WTC11 (cell line): ENCODE data around the gene RWDD1. TPM values are rescaled to one million over a fixed set of nuclear protein-coding genes. Genes with fewer than 3 reads are reported as not detected.

Experiments used
- ATAC-seq: fragments of 200-7000 bp; cut with Tn5 transposase; 2 replicates; pipeline ENCODE4 v1.10.0; 2021; ENCODE audit warnings: mild to moderate bottlenecking, moderate library complexity
- CTCF ChIA-PET: fragments of 300-600 bp; sonication (Branson Sonifier 250); formaldehyde crosslinking; loops from one replicate; lab custom pipeline; 2021; ENCODE audit warnings: antibody characterized with exemption; lab: Charles Lee
- POLR2A ChIA-PET: fragments of 350-600 bp; sonication (Branson Sonifier 250); formaldehyde crosslinking; loops from one replicate; lab custom pipeline; 2021; ENCODE audit warnings: antibody characterized with exemption; lab: Charles Lee
- DNase-seq: peaks from one replicate; pipeline ENCODE4 v3.0.0; 2021; ENCODE audit warnings: low spot score
- H3K27ac Mint-ChIP-seq: 2 replicates; pipeline ENCODE4 v1.8.0; 2021; ENCODE audit warnings: mixed read lengths
- H3K27me3 Mint-ChIP-seq: 2 replicates; pipeline ENCODE4 v1.8.0; 2021; ENCODE audit warnings: low read depth, mild to moderate bottlenecking, moderate library complexity, mixed read lengths
- H3K36me3 Mint-ChIP-seq: 2 replicates; pipeline ENCODE4 v1.8.0; 2021; ENCODE audit warnings: mixed read lengths
- H3K4me1 Mint-ChIP-seq: 2 replicates; pipeline ENCODE4 v1.8.0; 2022; ENCODE audit warnings: mixed read lengths
- H3K4me3 Mint-ChIP-seq: 2 replicates; pipeline ENCODE4 v1.8.0; 2021; ENCODE audit warnings: mild to moderate bottlenecking, moderate library complexity, mixed read lengths
- H3K9me3 Mint-ChIP-seq: 2 replicates; pipeline ENCODE4 v1.8.0; 2021; ENCODE audit warnings: mixed read lengths
- ATF1 ChIP-seq: sonication (generic); formaldehyde crosslinking; IDR thresholded peaks from 2 replicates; pipeline ENCODE4 v1.8.1; 2023; ENCODE audit warnings: mild to moderate bottlenecking, moderate library complexity, missing genetic modification reagents
- ATF3 ChIP-seq: sonication (generic); formaldehyde crosslinking; conservative IDR thresholded peaks from 2 replicates; pipeline ENCODE4 v1.8.1; 2022; ENCODE audit warnings: mild to moderate bottlenecking, missing genetic modification reagents
- CREB1 ChIP-seq: sonication (generic); formaldehyde crosslinking; IDR thresholded peaks from 2 replicates; pipeline ENCODE4 v1.8.0; 2023; ENCODE audit warnings: mild to moderate bottlenecking, missing genetic modification reagents
- EMX1 ChIP-seq: fragments of 250-450 bp; sonication (Bioruptor Pico); IDR thresholded peaks from 2 replicates; pipeline ENCODE4 v1.8.0; 2021; ENCODE audit warnings: mild to moderate bottlenecking
- FOXJ3 ChIP-seq: sonication (generic); formaldehyde crosslinking; IDR thresholded peaks from 2 replicates; pipeline ENCODE4 v1.9.0; 2021; ENCODE audit warnings: missing genetic modification reagents, mild to moderate bottlenecking, borderline replicate concordance
- GABPB1 ChIP-seq: sonication (generic); formaldehyde crosslinking; IDR thresholded peaks from 2 replicates; pipeline ENCODE4 v1.8.1; 2023; ENCODE audit warnings: mild to moderate bottlenecking, missing genetic modification reagents
- GRHL2 ChIP-seq: fragments of 250-450 bp; sonication (Bioruptor Pico); IDR thresholded peaks from 2 replicates; pipeline ENCODE4 v1.8.0; 2022; ENCODE audit warnings: mild to moderate bottlenecking, moderate library complexity; ENCODE audit not compliant: insufficient replicate concordance, severe bottlenecking
- IRF2 ChIP-seq: sonication (generic); formaldehyde crosslinking; IDR thresholded peaks from 2 replicates; pipeline ENCODE4 v1.8.0; 2022; ENCODE audit warnings: low read depth, missing genetic modification reagents, borderline replicate concordance
- JUN ChIP-seq: sonication (generic); formaldehyde crosslinking; IDR thresholded peaks from 2 replicates; pipeline ENCODE4 v1.8.0; 2023; ENCODE audit warnings: mild to moderate bottlenecking, missing genetic modification reagents
- MXD4 ChIP-seq: fragments of 250-450 bp; sonication (Bioruptor Pico); IDR thresholded peaks from 2 replicates; pipeline ENCODE4 v1.8.0; 2021; ENCODE audit warnings: mild to moderate bottlenecking, moderate library complexity, borderline replicate concordance
- MYBL2 ChIP-seq: sonication (generic); formaldehyde crosslinking; IDR thresholded peaks from 2 replicates; pipeline ENCODE4 v1.8.1; 2023; ENCODE audit warnings: mild to moderate bottlenecking, moderate library complexity, missing genetic modification reagents
- NFATC4 ChIP-seq: fragments of 250-450 bp; sonication (Bioruptor Pico); IDR thresholded peaks from 2 replicates; pipeline ENCODE4 v1.9.0; 2021; ENCODE audit warnings: mild to moderate bottlenecking
- NFYB ChIP-seq: sonication (generic); formaldehyde crosslinking; conservative IDR thresholded peaks from 2 replicates; pipeline ENCODE4 v1.8.0; 2022; ENCODE audit warnings: low read depth, missing genetic modification reagents
- NR1H2 ChIP-seq: sonication (generic); formaldehyde crosslinking; IDR thresholded peaks from 2 replicates; pipeline ENCODE4 v1.9.0; 2021; ENCODE audit warnings: mild to moderate bottlenecking, moderate library complexity, missing genetic modification reagents
- PRRX2 ChIP-seq: fragments of 250-450 bp; sonication (Bioruptor Pico); IDR thresholded peaks from 2 replicates; pipeline ENCODE4 v1.8.0; 2021; ENCODE audit warnings: mild to moderate bottlenecking
- TEAD4 ChIP-seq: sonication (generic); formaldehyde crosslinking; IDR thresholded peaks from 2 replicates; pipeline ENCODE4 v1.8.0; 2022; ENCODE audit warnings: mild to moderate bottlenecking, missing genetic modification reagents
- ZMAT4 ChIP-seq: fragments of 250-450 bp; sonication (Bioruptor Pico); IDR thresholded peaks from 2 replicates; pipeline ENCODE4 v1.9.0; 2021; ENCODE audit warnings: mild to moderate bottlenecking
- ZNF138 ChIP-seq: sonication (generic); formaldehyde crosslinking; conservative IDR thresholded peaks from 2 replicates; pipeline ENCODE4 v1.8.1; 2022; ENCODE audit warnings: mild to moderate bottlenecking, moderate library complexity, missing genetic modification reagents
- ZNF219 ChIP-seq: sonication (generic); formaldehyde crosslinking; IDR thresholded peaks from 2 replicates; pipeline ENCODE4 v1.8.0; 2023; ENCODE audit warnings: missing genetic modification reagents, mild to moderate bottlenecking, borderline replicate concordance
- ZNF396 ChIP-seq: fragments of 250-450 bp; sonication (Bioruptor Pico); IDR thresholded peaks from 2 replicates; pipeline ENCODE4 v1.8.0; 2021; ENCODE audit warnings: mild to moderate bottlenecking, moderate library complexity, borderline replicate concordance
- ZNF416 ChIP-seq: fragments of 250-450 bp; sonication (Bioruptor Pico); IDR thresholded peaks from 2 replicates; pipeline ENCODE4 v1.9.0; 2021; ENCODE audit warnings: mild to moderate bottlenecking, inconsistent platforms
- ZNF671 ChIP-seq: fragments of 250-450 bp; sonication (Bioruptor Pico); IDR thresholded peaks from 2 replicates; pipeline ENCODE4 v1.8.0; 2021; ENCODE audit warnings: mild to moderate bottlenecking
- total RNA-seq: library from RNA; stranded (reverse); gene quantifications from 3 replicates; pipeline ENCODE4 v1.2.3, GENCODE V29; 2021
- TF ChIP-seq, protein P1 (sequence below): sonication (generic); formaldehyde crosslinking; IDR thresholded peaks from 2 replicates; pipeline ENCODE4 v1.8.1; 2023; ENCODE audit warnings: mild to moderate bottlenecking, missing genetic modification reagents, moderate library complexity
- TF ChIP-seq, protein P2 (sequence below): sonication (generic); formaldehyde crosslinking; IDR thresholded peaks from 2 replicates; pipeline ENCODE4 v1.8.1; 2022; ENCODE audit warnings: mild to moderate bottlenecking, missing genetic modification reagents, moderate library complexity, borderline replicate concordance
- TF ChIP-seq, protein P3 (sequence below): sonication (generic); formaldehyde crosslinking; IDR thresholded peaks from 2 replicates; pipeline ENCODE4 v1.8.0; 2022; ENCODE audit warnings: mild to moderate bottlenecking, missing genetic modification reagents

The RWDD1 gene
- total RNA-seq, 1 experiment from 2014 or later = 33.8 TPM

- no peak for TF ChIP-seq IRF2 (CRISPR knock-in tag)
- no peak for TF ChIP-seq MXD4 (CRISPR knock-in tag)
- no peak for TF ChIP-seq ATF3
- no peak for TF ChIP-seq PRRX2 (CRISPR knock-in tag)
- TF ChIP-seq CREB1 (CRISPR knock-in tag) = no peak
- TF ChIP-seq NFYB (CRISPR knock-in tag) = no peak
- TF ChIP-seq, all 79 proteins: peak for 0
These were observed 858 bp downstream of the RWDD1 start (continued) for GRCh38 chr6:116572162-116572561.

DNA sequence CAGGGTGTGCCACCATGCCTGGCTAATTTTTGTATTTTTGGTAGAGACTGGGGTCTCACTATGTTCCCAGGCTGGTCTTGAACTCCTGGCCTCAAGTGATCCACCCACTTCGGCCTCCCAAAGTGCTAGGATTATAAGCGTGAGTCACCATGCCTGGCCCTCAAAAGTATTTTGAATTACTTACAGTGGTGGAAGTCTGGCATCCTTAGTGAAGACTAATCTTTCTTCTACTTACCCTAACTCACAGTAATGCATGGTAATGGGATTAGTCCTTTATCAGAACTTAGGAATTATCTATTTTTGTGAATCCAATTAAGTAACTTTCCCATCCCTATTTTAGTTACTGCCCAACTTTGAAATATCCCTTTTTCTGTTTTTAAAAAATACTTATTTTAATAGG lies 3.9 kb downstream of the RWDD1 start:
- Mint-ChIP-seq H3K4me3 (no peak overlapping the region), H3K9me3 (no peaks in the 10 kb centered on the region), H3K36me3 (no peaks in the 10 kb centered on the region; the same call in 1 of the 2 replicates), H3K4me1 (peaks cover 10% of the 10 kb centered on the region), H3K27ac (no peak overlapping the region), H3K27me3 (no peaks in the 10 kb centered on the region)
- POLR2A ChIA-PET = no interaction called here
- no peak for DNase-seq
- CTCF ChIA-PET = no interaction called here
- no peak for ATAC-seq
- no peak for TF ChIP-seq TEAD4 (CRISPR knock-in tag)
- TF ChIP-seq ZMAT4 (CRISPR knock-in tag) = no peak

GRCh38 chr6:116577486-116577885 lies 6.2 kb downstream of the RWDD1 start:
- H3K27me3 Mint-ChIP-seq = no peaks in the 10 kb centered on the region
- H3K27ac Mint-ChIP-seq = peak overlapping the region; percentile 19; the same call in 1 of the 2 replicates
- no peak for ATAC-seq
- peaks cover 5% of the 10 kb centered on the region for H3K4me1 Mint-ChIP-seq
- no peaks in the 10 kb centered on the region for H3K36me3 Mint-ChIP-seq
- TF ChIP-seq NFATC4 (CRISPR knock-in tag) (no peak), ATF1 (no peak), ZNF671 (CRISPR knock-in tag) (no peak)
- DNase-seq = no peak
- no peak overlapping the region for H3K4me3 Mint-ChIP-seq
- CTCF ChIA-PET = no interaction called here
- no peaks in the 10 kb centered on the region for H3K9me3 Mint-ChIP-seq
- POLR2A ChIA-PET = no interaction called here

GRCh38 chr6:116578335-116578734 lies 7.0 kb downstream of the RWDD1 start:
- Mint-ChIP-seq H3K36me3 (no peaks in the 10 kb centered on the region), H3K9me3 (no peaks in the 10 kb centered on the region), H3K27ac (no peak overlapping the region), H3K27me3 (no peaks in the 10 kb centered on the region), H3K4me1 (no peaks in the 10 kb centered on the region), H3K4me3 (no peak overlapping the region)
- DNase-seq = no peak
- CTCF ChIA-PET = no interaction called here
- ATAC-seq = no peak
- POLR2A ChIA-PET = no interaction called here
- TF ChIP-seq EMX1 (CRISPR knock-in tag) = no peak
- TF ChIP-seq, protein P1, sequence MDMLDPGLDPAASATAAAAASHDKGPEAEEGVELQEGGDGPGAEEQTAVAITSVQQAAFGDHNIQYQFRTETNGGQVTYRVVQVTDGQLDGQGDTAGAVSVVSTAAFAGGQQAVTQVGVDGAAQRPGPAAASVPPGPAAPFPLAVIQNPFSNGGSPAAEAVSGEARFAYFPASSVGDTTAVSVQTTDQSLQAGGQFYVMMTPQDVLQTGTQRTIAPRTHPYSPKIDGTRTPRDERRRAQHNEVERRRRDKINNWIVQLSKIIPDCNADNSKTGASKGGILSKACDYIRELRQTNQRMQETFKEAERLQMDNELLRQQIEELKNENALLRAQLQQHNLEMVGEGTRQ (CRISPR knock-in tag) = no peak
- no peak for TF ChIP-seq GRHL2
- TF ChIP-seq ZNF219 (CRISPR knock-in tag) = no peak
- TF ChIP-seq FOXJ3 (CRISPR knock-in tag) = no peak
- no peak for TF ChIP-seq ZNF396 (CRISPR knock-in tag)
- TF ChIP-seq IRF2 (CRISPR knock-in tag) = no peak
- TF ChIP-seq ZNF138 = no peak
- TF ChIP-seq, protein P2, sequence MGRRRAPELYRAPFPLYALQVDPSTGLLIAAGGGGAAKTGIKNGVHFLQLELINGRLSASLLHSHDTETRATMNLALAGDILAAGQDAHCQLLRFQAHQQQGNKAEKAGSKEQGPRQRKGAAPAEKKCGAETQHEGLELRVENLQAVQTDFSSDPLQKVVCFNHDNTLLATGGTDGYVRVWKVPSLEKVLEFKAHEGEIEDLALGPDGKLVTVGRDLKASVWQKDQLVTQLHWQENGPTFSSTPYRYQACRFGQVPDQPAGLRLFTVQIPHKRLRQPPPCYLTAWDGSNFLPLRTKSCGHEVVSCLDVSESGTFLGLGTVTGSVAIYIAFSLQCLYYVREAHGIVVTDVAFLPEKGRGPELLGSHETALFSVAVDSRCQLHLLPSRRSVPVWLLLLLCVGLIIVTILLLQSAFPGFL (CRISPR knock-in tag) = no peak
- TF ChIP-seq JUN (CRISPR knock-in tag) = no peak
- no peak for TF ChIP-seq ZNF416 (CRISPR knock-in tag)
- no peak for TF ChIP-seq NR1H2 (CRISPR knock-in tag)
- no peak for TF ChIP-seq GABPB1 (CRISPR knock-in tag)
- TF ChIP-seq, protein P3, sequence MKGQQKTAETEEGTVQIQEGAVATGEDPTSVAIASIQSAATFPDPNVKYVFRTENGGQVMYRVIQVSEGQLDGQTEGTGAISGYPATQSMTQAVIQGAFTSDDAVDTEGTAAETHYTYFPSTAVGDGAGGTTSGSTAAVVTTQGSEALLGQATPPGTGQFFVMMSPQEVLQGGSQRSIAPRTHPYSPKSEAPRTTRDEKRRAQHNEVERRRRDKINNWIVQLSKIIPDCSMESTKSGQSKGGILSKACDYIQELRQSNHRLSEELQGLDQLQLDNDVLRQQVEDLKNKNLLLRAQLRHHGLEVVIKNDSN (CRISPR knock-in tag) = no peak
- TF ChIP-seq CREB1 (CRISPR knock-in tag) = no peak
- no peak for TF ChIP-seq MYBL2
- TF ChIP-seq NFATC4 (CRISPR knock-in tag) = no peak
